Vagina (tissue), 2 donors: ENCODE measurements around the gene ARCN1.
"Not testable (repeated sequence)": the region's sequence is repeated elsewhere in the genome, so short reads cannot be mapped to it uniquely, and the experiment has no call there.

Experiments
- POLR2A ChIP-seq, 2 donors: fragments of 450-650 bp; IDR thresholded peaks; one replicate each; pipeline ENCODE4 v1.6.1; 2017; ENCODE audit warnings: antibody characterized with exemption in 2 of 2, mild to moderate bottlenecking in 2 of 2, moderate library complexity in 2 of 2
- POLR2AphosphoS5 ChIP-seq, 2 donors: sonication (generic); formaldehyde crosslinking; IDR thresholded peaks; one replicate each; pipeline ENCODE4 v1.9.0; 2017; ENCODE audit warnings: antibody characterized with exemption in 2 of 2, mild to moderate bottlenecking in 2 of 2, low read depth in 1 of 2; ENCODE audit not compliant: insufficient read depth in 1 of 2
- TF ChIP-seq, protein P1 (sequence below), 3 experiments: fragments of 450-650 bp in 2 of 3; fragments of 200-600 bp in 1 of 3; sonication (generic) in 1 of 3; IDR thresholded peaks; one replicate each; pipeline ENCODE4 v1.5.1; 2017 to 2019; ENCODE audit warnings: antibody characterized with exemption in 3 of 3, mild to moderate bottlenecking in 2 of 3, moderate library complexity in 2 of 3

DNA sequence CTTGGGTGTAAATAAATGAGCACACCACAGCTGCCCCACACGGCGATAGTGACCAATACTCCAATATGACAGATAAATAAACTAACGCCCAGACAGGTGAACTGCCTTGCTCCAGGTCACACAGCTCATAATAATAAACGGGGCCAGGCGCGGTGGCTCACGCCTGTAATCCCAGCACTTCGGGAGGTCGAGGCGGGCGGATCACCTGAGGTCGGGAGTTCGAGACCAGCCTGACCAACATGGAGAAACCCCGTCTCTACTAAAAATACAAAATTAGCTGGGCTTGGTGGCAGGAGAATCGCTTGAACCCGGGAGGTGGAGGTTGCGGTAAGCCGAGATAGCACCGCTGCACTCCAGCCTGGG lies 39.2 kb downstream of the ARCN1 start:
- TF ChIP-seq, protein P1, sequence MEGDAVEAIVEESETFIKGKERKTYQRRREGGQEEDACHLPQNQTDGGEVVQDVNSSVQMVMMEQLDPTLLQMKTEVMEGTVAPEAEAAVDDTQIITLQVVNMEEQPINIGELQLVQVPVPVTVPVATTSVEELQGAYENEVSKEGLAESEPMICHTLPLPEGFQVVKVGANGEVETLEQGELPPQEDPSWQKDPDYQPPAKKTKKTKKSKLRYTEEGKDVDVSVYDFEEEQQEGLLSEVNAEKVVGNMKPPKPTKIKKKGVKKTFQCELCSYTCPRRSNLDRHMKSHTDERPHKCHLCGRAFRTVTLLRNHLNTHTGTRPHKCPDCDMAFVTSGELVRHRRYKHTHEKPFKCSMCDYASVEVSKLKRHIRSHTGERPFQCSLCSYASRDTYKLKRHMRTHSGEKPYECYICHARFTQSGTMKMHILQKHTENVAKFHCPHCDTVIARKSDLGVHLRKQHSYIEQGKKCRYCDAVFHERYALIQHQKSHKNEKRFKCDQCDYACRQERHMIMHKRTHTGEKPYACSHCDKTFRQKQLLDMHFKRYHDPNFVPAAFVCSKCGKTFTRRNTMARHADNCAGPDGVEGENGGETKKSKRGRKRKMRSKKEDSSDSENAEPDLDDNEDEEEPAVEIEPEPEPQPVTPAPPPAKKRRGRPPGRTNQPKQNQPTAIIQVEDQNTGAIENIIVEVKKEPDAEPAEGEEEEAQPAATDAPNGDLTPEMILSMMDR (IDR thresholded peaks at IDR 0.05): not testable (repeated sequence)
- not testable (repeated sequence) for TF ChIP-seq POLR2AphosphoS5 (IDR thresholded peaks at IDR 0.05; ENCODE audit: insufficient read depth in 1 of 2, low read depth in 1 of 2); POLR2A (IDR thresholded peaks at IDR 0.05)
